Mesothelial cell of epicardium (in vitro differentiated cells): ENCODE measurements around the gene GALNT9. TPM values are rescaled to one million over a fixed set of nuclear protein-coding genes. Genes with fewer than 3 reads are reported as not detected.

Source experiments
- DNase-seq, 2 experiments: peaks; one replicate each; pipeline ENCODE4 v3.0.0; 2021; ENCODE audit warnings: low spot score in 2 of 2; ENCODE audit not compliant: unreplicated experiment in 2 of 2
- H3K27ac Mint-ChIP-seq: 2 replicates; pipeline ENCODE4 v1.8.0; 2021; ENCODE audit warnings: mixed read lengths
- H3K27me3 Mint-ChIP-seq: 2 replicates; pipeline ENCODE4 v1.8.0; 2021; ENCODE audit warnings: low read depth, mixed read lengths
- H3K36me3 Mint-ChIP-seq: 2 replicates; pipeline ENCODE4 v1.8.0; 2021; ENCODE audit warnings: mixed read lengths
- H3K4me1 Mint-ChIP-seq: 2 replicates; pipeline ENCODE4 v1.8.0; 2021; ENCODE audit warnings: mixed read lengths
- H3K4me3 Mint-ChIP-seq: 2 replicates; pipeline ENCODE4 v1.8.0; 2021; ENCODE audit warnings: mild to moderate bottlenecking, moderate library complexity, mixed read lengths
- H3K9me3 Mint-ChIP-seq: 2 replicates; pipeline ENCODE4 v1.8.0; 2021; ENCODE audit warnings: mixed read lengths
- CTCF ChIP-seq: fragments of 200-600 bp; sonication (generic); IDR thresholded peaks from one replicate; pipeline ENCODE4 v1.5.0; 2021; ENCODE audit warnings: antibody characterized with exemption; ENCODE audit not compliant: unreplicated experiment
- total RNA-seq: library from RNA; stranded (reverse); gene quantifications from 3 replicates; pipeline ENCODE4 v1.2.1, GENCODE V29; 2021

Gene GALNT9
- total RNA-seq, 1 donor from 2014 or later: 4.8 TPM

GRCh38 chr12:132313182-132313581 lies 16.2 kb downstream of the GALNT9 start:
- H3K36me3 Mint-ChIP-seq: no peaks in the 10 kb centered on the region
- no peaks in the 10 kb centered on the region for H3K4me1 Mint-ChIP-seq
- H3K9me3 Mint-ChIP-seq: peaks cover 16% of the 10 kb centered on the region
- H3K4me3 Mint-ChIP-seq: no peak overlapping the region
- no peak for TF ChIP-seq CTCF
- H3K27ac Mint-ChIP-seq: no peak overlapping the region
- DNase-seq: no peak
- peaks cover 44% of the 10 kb centered on the region for H3K27me3 Mint-ChIP-seq

- Mint-ChIP-seq H3K9me3 (peaks cover 16% of the 10 kb centered on the region), H3K36me3 (no peaks in the 10 kb centered on the region), H3K4me3 (no peak overlapping the region), H3K4me1 (no peaks in the 10 kb centered on the region), H3K27ac (no peak overlapping the region), H3K27me3 (peaks cover 49% of the 10 kb centered on the region)
- DNase-seq: no peak
- no peak for TF ChIP-seq CTCF
These were observed 16.9 kb downstream of the GALNT9 start for GRCh38 chr12:132312516-132312915.

- no peak overlapping the region for H3K27ac Mint-ChIP-seq
- H3K4me3 Mint-ChIP-seq: no peak overlapping the region
- TF ChIP-seq CTCF: no peak
- H3K27me3 Mint-ChIP-seq: peaks cover 47% of the 10 kb centered on the region
- DNase-seq: no peak
- no peaks in the 10 kb centered on the region for H3K36me3 Mint-ChIP-seq
- H3K9me3 Mint-ChIP-seq: peaks cover 16% of the 10 kb centered on the region
- H3K4me1 Mint-ChIP-seq: no peaks in the 10 kb centered on the region
These were observed 18.0 kb downstream of the GALNT9 start for GRCh38 chr12:132311201-132311915.

GRCh38 chr12:132310181-132311040 lies 19.0 kb downstream of the GALNT9 start:
- Mint-ChIP-seq H3K4me1 (no peaks in the 10 kb centered on the region), H3K4me3 (no peak overlapping the region), H3K9me3 (peaks cover 16% of the 10 kb centered on the region), H3K27me3 (peaks cover 40% of the 10 kb centered on the region), H3K27ac (no peak overlapping the region), H3K36me3 (no peaks in the 10 kb centered on the region)
- DNase-seq: no peak
- no peak for TF ChIP-seq CTCF

GRCh38 chr12:132309596-132310086 lies 19.7 kb downstream of the GALNT9 start:
- Mint-ChIP-seq H3K9me3 (peaks cover 16% of the 10 kb centered on the region), H3K4me1 (no peaks in the 10 kb centered on the region), H3K27me3 (peaks cover 38% of the 10 kb centered on the region), H3K27ac (no peak overlapping the region), H3K4me3 (no peak overlapping the region), H3K36me3 (no peaks in the 10 kb centered on the region)
- TF ChIP-seq CTCF: no peak
- DNase-seq: no peak
